ENCODE results near the gene SPDYE6. TPM values are rescaled to one million over a fixed set of nuclear protein-coding genes. Genes with fewer than 3 reads are reported as not detected.
"Not testable (repeated sequence)": the region's sequence is repeated elsewhere in the genome, so short reads cannot be mapped to it uniquely, and the experiment has no call there.

Gene SPDYE6
- total RNA-seq, 2 experiments from 2014 or later, result not detected

DNA sequence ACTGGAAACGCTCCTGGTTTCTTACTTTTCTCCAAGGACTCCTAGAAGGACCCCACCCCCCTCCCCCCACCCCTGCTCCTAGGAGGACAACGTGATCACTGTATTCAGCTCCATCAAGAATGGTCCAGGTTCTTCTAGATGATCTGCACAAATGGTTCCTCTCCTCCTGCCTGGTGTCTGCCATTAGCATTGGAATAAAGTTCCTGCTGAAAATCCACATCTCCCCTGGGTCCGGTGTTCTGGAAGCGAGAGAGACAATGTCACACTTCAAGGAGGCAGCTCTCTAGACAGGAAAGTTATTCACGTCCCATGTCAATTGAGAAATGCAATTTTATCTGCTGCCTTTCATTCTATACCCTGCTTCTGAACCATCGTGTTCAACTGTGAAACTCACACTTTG, 9.3 kb downstream of the SPDYE6 start:
- CTCF ChIA-PET; H3K27me3 Mint-ChIP-seq; POLR2A ChIA-PET; H3K27ac Mint-ChIP-seq; H3K36me3 Mint-ChIP-seq; intact Hi-C loops (cut with micrococcal nuclease); H3K4me1 Mint-ChIP-seq (ENCODE audit: low read depth); H3K4me3 Mint-ChIP-seq; DNase-seq; H3K9me3 Mint-ChIP-seq: not testable (repeated sequence)

DNA sequence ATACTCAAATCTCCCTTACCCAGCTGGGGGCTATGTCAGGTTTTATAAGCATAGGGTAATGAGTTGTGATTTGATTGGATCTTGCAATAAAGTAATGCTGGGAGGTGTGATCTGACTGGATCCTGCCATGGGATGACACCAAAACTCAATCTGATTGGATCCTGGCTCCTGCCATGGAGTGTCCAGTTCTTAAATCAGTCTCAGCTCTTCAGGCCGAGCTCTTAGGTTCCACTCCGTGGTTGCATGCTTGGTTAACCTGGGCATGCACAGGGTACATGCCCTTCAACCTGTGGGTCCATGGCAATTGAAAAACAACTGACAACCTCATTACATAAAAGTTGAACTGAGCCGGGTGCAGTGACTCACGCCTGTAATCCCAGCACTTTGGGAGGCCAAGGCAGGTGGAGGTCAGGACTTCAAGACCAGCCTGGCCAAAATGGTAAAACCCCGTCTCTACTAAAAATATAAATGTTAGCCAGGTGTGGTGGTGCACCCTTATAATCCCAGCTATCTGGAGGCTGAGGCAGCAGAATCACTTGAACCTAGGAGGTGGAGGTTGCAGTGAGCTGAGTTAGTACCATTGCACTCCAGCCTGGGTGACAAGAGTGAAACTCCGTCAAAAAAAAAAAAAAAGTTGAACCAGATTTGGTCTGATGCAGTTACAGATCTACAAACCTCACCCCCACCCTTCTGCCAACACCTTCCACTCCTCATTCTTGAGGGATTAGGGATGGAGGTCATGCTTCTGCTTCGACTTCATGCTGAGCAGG, 15.5 kb downstream of the SPDYE6 start:
- H3K27me3 Mint-ChIP-seq; H3K4me3 Mint-ChIP-seq; H3K9me3 Mint-ChIP-seq; DNase-seq; intact Hi-C loops (cut with micrococcal nuclease); POLR2A ChIA-PET; H3K4me1 Mint-ChIP-seq (ENCODE audit: low read depth); CTCF ChIA-PET; H3K27ac Mint-ChIP-seq; H3K36me3 Mint-ChIP-seq: not testable (repeated sequence)

DNA sequence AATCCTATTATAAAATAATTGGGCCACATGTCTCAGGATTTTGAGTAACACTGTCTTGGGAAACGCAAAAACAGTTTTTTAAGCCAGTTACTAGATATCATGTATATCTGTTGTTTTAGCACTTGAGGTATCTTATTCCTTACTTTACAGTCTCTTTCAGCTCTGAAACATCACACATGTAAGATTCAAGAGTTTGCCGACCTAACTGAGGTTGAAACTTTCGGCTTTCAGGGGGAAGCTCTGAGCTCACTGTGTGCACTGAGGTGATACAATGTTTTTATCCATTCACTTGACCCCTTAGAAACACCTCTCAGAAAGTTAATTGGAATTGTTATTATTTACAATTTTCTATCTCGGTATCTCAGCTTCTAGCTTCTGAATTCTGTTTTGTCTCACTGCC, 18.8 kb downstream of the SPDYE6 start:
- H3K27ac Mint-ChIP-seq; H3K36me3 Mint-ChIP-seq; intact Hi-C loops (cut with micrococcal nuclease); POLR2A ChIA-PET; H3K27me3 Mint-ChIP-seq; H3K4me3 Mint-ChIP-seq; H3K9me3 Mint-ChIP-seq; CTCF ChIA-PET; DNase-seq; H3K4me1 Mint-ChIP-seq (ENCODE audit: low read depth): not testable (repeated sequence)

DNA sequence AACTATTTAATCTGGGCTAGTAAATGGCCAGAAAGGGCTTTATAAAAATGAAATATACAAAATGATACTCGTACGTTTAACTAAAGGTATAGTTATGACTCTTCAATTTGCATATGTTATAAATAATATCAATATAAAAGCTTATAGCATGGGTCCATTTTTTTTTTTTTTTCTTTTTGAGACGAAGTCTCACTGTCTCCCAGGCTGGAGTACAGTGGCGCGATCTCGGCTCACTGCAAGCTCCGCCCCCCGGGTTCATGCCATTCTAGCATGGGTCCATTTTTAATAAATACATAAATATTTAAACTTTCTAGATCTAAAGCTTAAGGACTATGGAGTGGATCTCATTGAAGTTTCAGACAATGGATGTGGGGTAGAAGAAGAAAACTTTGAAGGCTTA, 19.2 kb downstream of the SPDYE6 start:
- intact Hi-C loops (cut with micrococcal nuclease); H3K36me3 Mint-ChIP-seq; H3K27ac Mint-ChIP-seq; POLR2A ChIA-PET; DNase-seq; H3K9me3 Mint-ChIP-seq; H3K4me3 Mint-ChIP-seq; H3K27me3 Mint-ChIP-seq; H3K4me1 Mint-ChIP-seq (ENCODE audit: low read depth): not testable (repeated sequence)
- CTCF ChIA-PET, result interaction anchor here (0.6 kb wide), 1 partner anchor 19 kb away, joined by 3 read pairs; no protein-coding TSS in a partner anchor

- CTCF ChIA-PET; H3K4me3 Mint-ChIP-seq; H3K36me3 Mint-ChIP-seq; H3K27ac Mint-ChIP-seq; H3K4me1 Mint-ChIP-seq (ENCODE audit: low read depth); POLR2A ChIA-PET; intact Hi-C loops (cut with micrococcal nuclease); H3K27me3 Mint-ChIP-seq; DNase-seq; H3K9me3 Mint-ChIP-seq: not testable (repeated sequence)
Measured at GRCh38 chr7:102335574-102335973, 20.7 kb downstream of the SPDYE6 start.

DNA sequence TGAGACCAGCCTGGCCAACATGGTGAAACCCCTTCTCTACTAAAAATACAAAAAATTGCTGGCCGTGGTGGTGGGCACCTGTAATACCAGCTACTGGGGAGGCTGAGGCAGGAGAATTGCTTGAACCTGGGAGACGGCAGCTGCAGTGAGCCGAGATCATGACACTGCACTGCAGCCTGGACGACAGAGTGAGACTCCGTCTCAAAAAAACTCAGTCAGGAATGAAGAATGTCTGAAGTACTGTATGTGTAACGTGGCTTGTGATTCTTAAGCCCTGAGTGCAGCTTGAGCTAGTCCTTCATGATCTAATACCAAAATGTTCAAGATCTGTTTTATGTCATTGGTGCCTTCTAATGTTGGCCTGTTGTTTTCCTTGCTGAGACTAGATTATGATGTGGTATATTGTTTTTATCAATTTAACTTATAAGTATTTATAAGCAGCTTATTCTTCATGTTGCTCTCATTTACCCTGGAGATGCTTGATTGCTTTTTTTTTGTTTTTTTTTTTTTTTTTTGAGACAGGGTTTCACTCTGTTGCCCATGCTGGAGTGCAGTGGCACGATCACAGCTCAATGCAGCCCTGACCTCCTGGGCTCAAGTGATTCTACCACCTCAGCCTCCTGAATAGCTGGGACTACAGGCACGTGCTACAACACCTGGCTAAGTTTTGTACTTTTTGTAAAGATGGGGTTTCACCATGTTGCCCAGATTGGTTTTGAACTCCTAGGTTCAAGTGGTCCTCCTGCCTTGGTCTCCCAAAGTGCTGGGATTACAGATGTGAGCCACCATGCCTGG, 25.4 kb downstream of the SPDYE6 start:
- CTCF ChIA-PET; H3K4me3 Mint-ChIP-seq; intact Hi-C loops (cut with micrococcal nuclease); H3K9me3 Mint-ChIP-seq; DNase-seq; H3K36me3 Mint-ChIP-seq; H3K27ac Mint-ChIP-seq; H3K27me3 Mint-ChIP-seq; H3K4me1 Mint-ChIP-seq (ENCODE audit: low read depth); POLR2A ChIA-PET: not testable (repeated sequence)

DNA sequence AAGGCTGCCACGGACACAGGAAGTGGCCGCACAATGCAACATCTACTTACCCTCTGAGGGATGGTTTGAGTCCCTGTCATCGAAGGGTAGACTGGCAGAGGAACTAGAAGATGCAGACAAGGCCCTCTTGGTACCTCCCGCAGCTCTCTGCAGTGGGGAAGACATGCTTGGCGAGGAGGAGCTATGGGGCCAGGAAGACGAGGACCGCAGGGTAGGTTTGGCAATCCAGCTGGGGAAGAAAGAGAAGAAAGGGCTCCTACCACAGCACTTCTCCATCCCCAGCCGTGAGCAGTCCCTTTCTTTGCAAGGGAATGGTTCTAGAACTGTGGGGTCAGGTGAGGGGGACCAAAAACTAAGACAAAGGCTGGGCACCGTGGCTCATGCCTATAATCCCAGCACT, 26.9 kb downstream of the SPDYE6 start:
- H3K27me3 Mint-ChIP-seq; CTCF ChIA-PET; POLR2A ChIA-PET; H3K27ac Mint-ChIP-seq; H3K4me3 Mint-ChIP-seq; DNase-seq; H3K36me3 Mint-ChIP-seq; H3K4me1 Mint-ChIP-seq (ENCODE audit: low read depth); H3K9me3 Mint-ChIP-seq; intact Hi-C loops (cut with micrococcal nuclease): not testable (repeated sequence)

DNA sequence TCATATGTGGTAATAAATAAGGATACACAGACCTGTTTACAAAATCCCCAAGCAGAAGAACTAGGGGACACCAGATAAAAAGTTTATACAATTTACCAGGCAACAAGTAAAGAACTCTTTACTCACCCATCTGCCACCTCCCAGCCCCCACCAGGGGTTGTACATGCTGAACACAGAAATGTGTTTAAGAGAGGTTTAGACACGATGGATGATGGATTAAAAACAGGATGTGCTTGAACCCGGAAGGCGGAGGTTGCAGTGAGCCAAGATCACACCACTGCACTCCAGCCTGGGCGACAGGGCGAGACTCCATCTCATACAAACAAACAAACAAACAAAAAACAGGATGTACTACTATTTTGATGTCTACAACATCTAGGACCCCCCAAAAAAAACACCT, 27.4 kb downstream of the SPDYE6 start:
- H3K4me3 Mint-ChIP-seq; H3K27ac Mint-ChIP-seq; CTCF ChIA-PET; H3K36me3 Mint-ChIP-seq; H3K27me3 Mint-ChIP-seq; intact Hi-C loops (cut with micrococcal nuclease); H3K4me1 Mint-ChIP-seq (ENCODE audit: low read depth); DNase-seq; H3K9me3 Mint-ChIP-seq; POLR2A ChIA-PET: not testable (repeated sequence)

DNA sequence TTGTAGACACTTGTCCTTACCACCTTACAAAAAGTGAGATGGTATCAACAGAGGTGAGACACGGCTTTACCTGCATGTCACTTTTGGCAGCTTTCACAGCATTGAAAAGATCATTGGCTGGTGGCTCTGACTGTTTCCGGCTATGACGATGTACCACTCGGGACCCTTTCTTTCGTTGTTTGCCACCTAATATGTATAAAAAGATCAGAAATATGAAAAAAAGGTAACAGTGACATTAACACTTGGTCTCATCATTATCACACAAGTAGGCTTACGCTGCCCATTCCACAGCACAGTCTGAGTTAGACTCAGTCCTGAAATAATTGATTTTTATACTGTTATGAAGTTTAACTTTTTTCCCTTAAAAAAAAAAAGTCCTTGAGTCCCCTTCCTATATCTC, 29.1 kb downstream of the SPDYE6 start:
- peaks cover 14% of the 10 kb centered on the region for H3K27me3 Mint-ChIP-seq
- H3K4me3 Mint-ChIP-seq; POLR2A ChIA-PET; CTCF ChIA-PET; H3K27ac Mint-ChIP-seq; intact Hi-C loops (cut with micrococcal nuclease); DNase-seq; H3K9me3 Mint-ChIP-seq; H3K4me1 Mint-ChIP-seq (ENCODE audit: low read depth); H3K36me3 Mint-ChIP-seq: not testable (repeated sequence)

- Mint-ChIP-seq H3K4me3 (no peak overlapping the region), H3K27me3 (peaks cover 17% of the 10 kb centered on the region), H3K4me1 (ENCODE audit: low read depth) (no peaks in the 10 kb centered on the region), H3K9me3 (no peaks in the 10 kb centered on the region), H3K27ac (no peak overlapping the region), H3K36me3 (no peaks in the 10 kb centered on the region)
- no peak for DNase-seq
- ChIA-PET POLR2A (no interaction called here), CTCF (no interaction called here)
- intact Hi-C loops (cut with micrococcal nuclease), result no loop called here
Measured at GRCh38 chr7:102326157-102326889, 29.9 kb downstream of the SPDYE6 start.

DNA sequence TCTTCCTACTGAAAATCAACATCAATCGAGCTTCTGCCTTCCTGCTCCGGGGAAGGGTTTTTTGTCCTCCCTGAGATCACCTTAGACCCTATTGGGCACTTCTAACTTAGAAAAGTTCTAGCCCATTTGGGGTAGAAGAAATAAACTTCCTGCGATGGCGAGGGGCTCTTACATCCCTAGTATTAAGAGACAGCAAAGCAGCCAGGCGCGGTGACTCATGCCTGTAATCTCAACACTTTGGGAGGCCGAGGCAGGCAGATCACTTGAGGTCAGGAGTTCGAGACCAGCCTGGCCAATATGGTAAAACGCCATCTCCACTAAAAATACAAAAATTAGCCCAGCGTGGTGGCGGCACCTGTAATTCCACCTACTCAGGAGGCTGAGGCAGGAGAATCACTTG, 31.1 kb downstream of the SPDYE6 start:
- intact Hi-C loops (cut with micrococcal nuclease); H3K4me3 Mint-ChIP-seq; H3K36me3 Mint-ChIP-seq; POLR2A ChIA-PET; H3K4me1 Mint-ChIP-seq (ENCODE audit: low read depth); H3K27ac Mint-ChIP-seq; CTCF ChIA-PET; H3K9me3 Mint-ChIP-seq; DNase-seq: not testable (repeated sequence)
- H3K27me3 Mint-ChIP-seq, result peaks cover 20% of the 10 kb centered on the region

DNA sequence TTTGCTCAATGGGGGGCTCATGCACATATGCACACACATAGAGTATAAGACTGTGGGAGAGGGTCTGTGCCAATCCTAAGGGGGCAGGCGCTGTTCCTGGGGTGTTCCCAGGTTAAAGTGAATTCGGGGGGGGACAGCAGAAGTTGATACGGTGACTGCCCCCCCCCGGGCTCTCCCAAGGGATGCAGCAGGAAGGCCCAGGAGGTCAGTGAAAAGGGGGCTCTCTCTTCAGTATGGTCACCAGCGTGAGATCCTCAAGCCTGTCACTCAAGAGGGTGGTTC, 32.4 kb downstream of the SPDYE6 start:
- DNase-seq, result no peak
- no peaks in the 10 kb centered on the region for H3K36me3 Mint-ChIP-seq
- no peaks in the 10 kb centered on the region for H3K9me3 Mint-ChIP-seq
- POLR2A ChIA-PET, result no interaction called here
- H3K4me3 Mint-ChIP-seq, result no peak overlapping the region
- CTCF ChIA-PET, result no interaction called here
- peaks cover 20% of the 10 kb centered on the region for H3K27me3 Mint-ChIP-seq
- H3K27ac Mint-ChIP-seq, result no peak overlapping the region
- intact Hi-C loops (cut with micrococcal nuclease), result no loop called here
- H3K4me1 Mint-ChIP-seq (ENCODE audit: low read depth), result no peaks in the 10 kb centered on the region
